ENCODE results near the gene USP5.

DNA sequence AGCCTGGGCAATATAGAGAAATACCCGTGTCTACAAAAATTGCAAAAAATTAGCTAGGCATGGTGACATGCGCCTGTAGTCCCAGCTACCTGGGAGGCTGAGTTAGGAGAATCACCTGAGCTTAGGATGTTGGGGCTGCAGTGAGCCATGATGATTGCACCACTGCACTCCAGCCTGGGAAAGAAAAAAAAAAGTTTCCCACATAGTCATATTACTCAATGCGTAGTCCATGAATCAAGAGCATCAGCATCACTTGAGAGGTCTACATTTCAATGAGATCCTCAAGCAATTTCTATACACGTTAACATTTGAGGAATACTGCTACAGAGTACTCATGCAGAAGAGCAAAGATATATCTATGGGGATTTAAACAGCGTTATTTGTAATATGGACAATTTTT lies 47.5 kb downstream of the USP5 start:
- TF ChIP-seq EZH2 (IDR thresholded peaks at IDR 0.05; ENCODE audit: borderline replicate concordance) (no peak), CTCF (IDR thresholded peaks at IDR 0.05; ENCODE audit: poor library complexity) (no peak), EZH2phosphoT487 (IDR thresholded peaks at IDR 0.05; ENCODE audit: low read depth, severe bottlenecking, unreplicated experiment) (no peak)

Data from hepatocyte (in vitro differentiated cells).